LNCAP (cell line): Measurements from ENCODE around the gene ARHGEF16.

ENCODE experiments used
- TF ChIP-seq, protein P1 (sequence below): fragments of 450-650 bp; IDR thresholded peaks from 2 replicates; pipeline ENCODE4 v1.5.1; 2017; ENCODE audit warnings: mild to moderate bottlenecking

The ARHGEF16 gene

DNA sequence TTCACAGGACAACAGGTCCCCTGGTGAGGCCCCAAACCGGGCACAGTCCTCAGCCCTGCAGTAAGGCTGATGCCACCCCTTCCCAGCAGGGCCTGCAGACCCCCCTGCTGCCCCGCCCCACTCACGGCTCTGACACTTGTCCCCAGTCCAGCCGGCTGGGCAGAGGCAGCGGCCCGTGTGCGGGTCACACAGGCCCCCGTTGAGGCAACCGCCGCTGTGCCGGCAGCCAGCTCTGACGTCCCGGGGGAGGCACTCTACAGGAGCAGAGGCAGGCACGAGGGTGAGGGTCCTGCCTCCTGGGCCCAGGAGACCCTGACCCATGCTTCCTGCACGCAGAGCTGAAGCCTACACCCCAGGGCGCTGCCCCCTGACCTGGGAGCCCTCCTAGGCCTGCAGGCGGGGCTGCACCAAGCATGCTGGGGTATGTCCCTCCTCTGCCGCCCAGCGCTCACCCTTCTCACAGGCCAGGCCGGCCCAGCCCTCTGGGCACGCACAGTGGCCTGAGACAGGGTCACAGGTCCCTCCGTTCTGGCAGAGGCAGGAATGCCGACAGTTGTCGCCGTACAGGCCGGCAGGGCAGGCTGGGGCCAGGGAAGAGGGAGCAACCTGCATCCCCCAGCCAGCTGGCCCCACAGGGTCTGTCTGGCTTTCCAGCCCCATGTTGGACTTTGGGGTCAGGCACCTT, 43.9 kb downstream of the ARHGEF16 start:
- TF ChIP-seq, protein P1, sequence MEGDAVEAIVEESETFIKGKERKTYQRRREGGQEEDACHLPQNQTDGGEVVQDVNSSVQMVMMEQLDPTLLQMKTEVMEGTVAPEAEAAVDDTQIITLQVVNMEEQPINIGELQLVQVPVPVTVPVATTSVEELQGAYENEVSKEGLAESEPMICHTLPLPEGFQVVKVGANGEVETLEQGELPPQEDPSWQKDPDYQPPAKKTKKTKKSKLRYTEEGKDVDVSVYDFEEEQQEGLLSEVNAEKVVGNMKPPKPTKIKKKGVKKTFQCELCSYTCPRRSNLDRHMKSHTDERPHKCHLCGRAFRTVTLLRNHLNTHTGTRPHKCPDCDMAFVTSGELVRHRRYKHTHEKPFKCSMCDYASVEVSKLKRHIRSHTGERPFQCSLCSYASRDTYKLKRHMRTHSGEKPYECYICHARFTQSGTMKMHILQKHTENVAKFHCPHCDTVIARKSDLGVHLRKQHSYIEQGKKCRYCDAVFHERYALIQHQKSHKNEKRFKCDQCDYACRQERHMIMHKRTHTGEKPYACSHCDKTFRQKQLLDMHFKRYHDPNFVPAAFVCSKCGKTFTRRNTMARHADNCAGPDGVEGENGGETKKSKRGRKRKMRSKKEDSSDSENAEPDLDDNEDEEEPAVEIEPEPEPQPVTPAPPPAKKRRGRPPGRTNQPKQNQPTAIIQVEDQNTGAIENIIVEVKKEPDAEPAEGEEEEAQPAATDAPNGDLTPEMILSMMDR: no peak

DNA sequence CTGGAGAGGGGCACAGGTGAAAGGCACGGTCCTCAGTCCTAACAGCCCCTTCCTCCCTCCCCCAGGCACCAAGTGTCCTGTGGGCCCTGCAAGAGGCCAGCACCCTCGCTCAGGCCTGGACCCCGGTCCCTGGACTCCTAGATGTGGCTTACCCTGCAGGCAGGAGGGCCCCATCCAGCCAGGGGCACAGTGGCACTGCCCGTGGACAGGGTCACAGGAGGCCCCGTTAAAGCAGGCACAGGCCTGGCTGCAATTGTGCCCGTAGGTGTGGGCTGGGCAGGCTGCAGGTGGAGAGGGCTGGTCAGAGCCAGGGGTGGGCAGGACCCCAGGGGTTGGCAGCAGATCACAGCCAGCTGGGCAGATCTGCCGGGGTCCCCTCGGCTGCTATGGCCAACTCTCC, 44.5 kb downstream of the ARHGEF16 start:
- TF ChIP-seq, protein P1: no peak

DNA sequence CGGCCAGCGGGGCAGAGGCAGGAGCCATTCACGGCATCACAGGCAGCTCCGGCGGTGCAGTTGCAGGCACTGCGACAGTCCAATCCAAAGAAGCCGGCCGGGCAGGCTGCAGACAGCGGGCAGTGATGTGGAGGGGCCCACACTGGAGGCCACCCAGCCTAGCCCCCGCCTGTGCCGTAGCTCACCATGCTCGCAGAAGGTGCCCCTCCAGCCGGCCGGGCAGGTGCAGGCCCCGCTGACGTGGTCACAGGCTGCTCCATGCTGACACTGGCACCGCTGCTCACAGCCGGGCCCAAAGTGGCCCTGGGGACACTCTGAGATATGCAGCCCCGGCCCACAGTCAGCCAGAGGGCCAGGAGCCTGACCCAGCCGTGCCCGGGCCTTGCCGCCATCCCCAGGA, 45.1 kb downstream of the ARHGEF16 start:
- TF ChIP-seq, protein P1: no peak

DNA sequence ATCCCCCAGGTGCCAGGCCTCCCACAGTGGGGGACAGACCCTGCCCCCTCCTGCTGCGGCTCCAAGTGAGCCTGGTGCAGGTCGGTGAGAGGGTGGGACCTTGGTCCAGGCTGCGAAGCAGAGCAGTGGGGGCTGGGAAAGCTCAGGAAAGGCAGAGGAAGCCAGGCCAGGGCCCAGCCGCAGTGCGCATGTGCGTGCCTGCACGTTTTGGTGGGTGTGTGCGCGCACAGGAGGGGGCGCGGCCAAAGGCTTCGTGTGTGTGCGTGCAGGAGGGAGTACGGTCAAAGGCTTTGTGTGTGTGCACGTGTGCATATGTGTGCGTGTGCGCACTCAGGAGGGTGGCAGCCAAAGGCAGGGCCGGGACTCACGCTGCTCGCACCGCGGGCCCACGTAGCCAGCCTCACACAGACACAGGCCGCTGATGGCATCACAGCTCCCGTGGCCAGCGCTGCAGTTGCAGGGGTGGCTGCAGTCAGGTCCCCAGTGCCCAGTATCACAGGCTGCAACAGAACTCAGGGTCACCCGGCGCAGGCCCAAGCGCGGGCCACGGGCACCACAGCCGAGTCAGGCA, 45.9 kb downstream of the ARHGEF16 start:
- TF ChIP-seq, protein P1: no peak

DNA sequence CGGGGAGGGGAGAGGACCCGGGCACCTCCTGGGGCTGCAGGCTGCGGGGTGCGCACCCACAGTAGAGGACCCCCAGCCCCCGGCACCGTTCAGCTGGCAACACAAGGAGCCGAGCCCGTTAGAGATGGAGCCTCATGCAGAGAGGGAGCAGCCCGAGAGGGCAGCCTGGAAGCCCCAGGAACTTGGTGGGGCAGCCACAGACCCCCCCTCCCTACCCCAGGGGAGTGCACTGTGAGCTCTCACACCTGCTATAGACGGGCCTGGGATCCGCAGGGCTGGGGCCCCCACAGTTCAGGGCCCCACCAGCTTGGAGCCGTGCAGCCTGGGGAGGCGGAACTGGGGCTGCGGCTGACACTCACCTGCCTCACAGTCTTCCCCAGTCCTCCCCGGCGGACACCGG, 47.0 kb downstream of the ARHGEF16 start:
- TF ChIP-seq, protein P1: no peak

DNA sequence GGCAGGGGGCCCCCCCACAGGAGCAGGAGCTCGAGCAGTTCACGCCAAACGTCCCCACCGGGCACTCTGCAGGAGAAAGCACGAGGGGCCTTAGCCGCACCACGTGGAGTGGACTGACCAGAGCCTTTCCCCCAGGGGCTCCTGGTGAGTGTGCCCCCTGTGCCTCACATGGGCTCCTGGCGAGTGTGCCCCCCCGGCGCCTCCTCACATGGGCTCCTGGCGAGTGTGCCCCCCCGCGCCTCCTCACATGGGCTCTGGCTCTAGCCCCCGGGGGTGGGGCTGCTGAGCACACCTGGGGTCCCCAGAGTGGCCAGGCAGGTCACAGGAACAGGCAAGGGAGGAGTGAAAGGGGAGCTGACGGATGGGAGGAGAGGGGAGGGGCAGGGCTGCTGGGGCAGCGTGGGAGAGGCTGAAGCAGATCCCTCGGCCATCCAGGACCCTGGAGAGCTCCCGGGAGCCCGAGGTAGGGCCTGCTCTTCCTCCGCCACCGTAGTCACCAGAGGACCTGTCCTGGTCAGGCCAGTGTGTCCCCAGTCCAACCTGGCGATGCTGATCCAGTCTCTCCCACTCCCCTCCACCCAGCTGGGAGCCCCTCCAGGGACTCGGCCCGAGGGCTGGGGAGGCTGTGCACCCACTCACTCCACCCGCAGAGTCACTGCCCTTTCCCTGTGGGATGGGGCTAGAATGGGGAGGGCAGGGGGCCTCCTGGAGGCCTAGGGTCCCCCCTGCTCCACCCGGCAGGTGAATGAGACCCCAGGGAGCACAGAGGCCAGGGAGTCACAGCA, 47.6 kb downstream of the ARHGEF16 start:
- TF ChIP-seq, protein P1: no peak

DNA sequence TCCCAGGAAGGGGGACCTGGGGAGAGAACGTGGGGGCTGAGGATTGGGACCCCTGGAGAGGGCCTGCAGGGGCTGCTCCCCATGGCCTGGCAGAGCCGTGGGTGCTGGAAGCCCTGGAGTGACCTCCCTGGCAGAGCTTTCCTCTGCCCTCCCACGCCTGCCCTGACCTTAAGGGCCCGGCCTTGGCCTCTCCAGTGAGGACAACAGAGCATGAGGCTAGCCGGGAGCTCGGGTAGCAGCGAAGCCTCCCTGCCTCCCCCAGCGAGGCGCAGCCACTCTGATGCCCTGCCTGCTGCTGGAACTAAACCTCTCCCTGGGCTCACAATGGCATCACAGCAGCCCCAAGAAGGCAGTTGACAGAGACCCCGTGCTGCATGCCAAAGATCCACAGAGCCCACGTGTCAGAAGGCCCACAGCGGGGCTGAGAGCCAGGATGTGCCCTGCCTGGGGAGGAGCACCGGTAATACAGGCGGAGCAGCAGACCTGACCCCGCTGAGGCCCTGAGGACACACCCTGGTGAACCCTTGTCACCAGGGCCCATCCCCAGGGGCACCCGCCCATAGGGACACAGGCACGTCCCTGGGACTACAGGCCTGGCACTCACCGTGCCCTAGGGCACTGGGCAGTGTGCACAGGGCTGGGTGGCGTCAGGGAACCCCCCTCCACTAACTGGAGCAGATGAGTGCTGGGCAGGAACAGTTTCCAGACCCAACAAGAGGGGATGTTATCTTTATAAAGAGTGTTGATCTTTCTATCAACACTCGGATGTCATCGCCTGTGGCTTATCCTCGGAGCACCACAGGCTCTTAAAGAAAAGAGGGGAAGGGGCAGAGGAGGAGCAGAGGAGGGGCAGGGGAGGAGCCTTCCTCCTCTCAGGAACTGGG, 48.4 kb downstream of the ARHGEF16 start:
- TF ChIP-seq, protein P1: no peak
